Measurements from ENCODE around the gene PLPPR3.

- no peak for TF ChIP-seq CTCF (IDR thresholded peaks at IDR 0.05)
- TF ChIP-seq ZFX (IDR thresholded peaks at IDR 0.05; ENCODE audit: borderline replicate concordance), result no peak
Measured at GRCh38 chr19:781800-782184, 40.0 kb downstream of the PLPPR3 start.

All from 22Rv1 (cell line).